Gastroesophageal sphincter (tissue), 4 donors: ENCODE measurements around the gene DPM2. TPM values are rescaled to one million over a fixed set of nuclear protein-coding genes. Genes with fewer than 3 reads are reported as not detected.
A peak's percentile ranks its signal among the peaks of the same experiment; 100 is the strongest.

Experiments
- ATAC-seq: fragments of 150-250 bp; one replicate; pipeline ENCODE4 v1.9.1; 2016; ENCODE audit warnings: mild to moderate bottlenecking, moderate library complexity
- H3K27ac ChIP-seq, 4 donors: fragments of 200-600 bp; sonication (generic) in 3 of 4; 1 replicate in 3 of 4; 2 replicates in 1 of 4; pipeline ENCODE4 v1.5.1; 2016 to 2019
- H3K27me3 ChIP-seq: fragments of 200-600 bp; sonication (generic); one replicate; pipeline ENCODE4 v1.5.1; 2019
- H3K36me3 ChIP-seq, 2 donors: fragments of 200-600 bp; sonication (generic); one replicate each; pipeline ENCODE4 v1.5.1; 2019; ENCODE audit warnings: control low read depth in 1 of 2
- H3K4me1 ChIP-seq, 3 donors: fragments of 200-600 bp; sonication (generic); 1 replicate in 2 of 3; 2 replicates in 1 of 3; pipeline ENCODE4 v1.5.1; 2016 to 2019; ENCODE audit warnings: control low read depth in 2 of 3
- H3K4me3 ChIP-seq, 2 donors: fragments of 200-600 bp; sonication (generic); one replicate each; pipeline ENCODE4 v1.5.1; 2019; ENCODE audit warnings: mild to moderate bottlenecking in 1 of 2, moderate library complexity in 1 of 2
- H3K9me3 ChIP-seq, 3 donors: fragments of 200-600 bp; sonication (generic); one replicate each; pipeline ENCODE4 v1.5.1; 2017 to 2019; ENCODE audit warnings: control low read depth in 2 of 3
- EP300 ChIP-seq: sonication (generic); formaldehyde crosslinking; IDR thresholded peaks from one replicate; pipeline ENCODE4 v1.6.1; 2017; ENCODE audit warnings: antibody characterized with exemption, mild to moderate bottlenecking
- POLR2A ChIP-seq, 2 donors: fragments of 450-650 bp; IDR thresholded peaks; one replicate each; pipeline ENCODE4 v1.6.1; 2017; ENCODE audit warnings: antibody characterized with exemption in 2 of 2, mild to moderate bottlenecking in 2 of 2, moderate library complexity in 1 of 2
- POLR2AphosphoS5 ChIP-seq: sonication (generic); formaldehyde crosslinking; IDR thresholded peaks from one replicate; pipeline ENCODE4 v1.6.1; 2017; ENCODE audit warnings: antibody characterized with exemption
- WGBS, 2 donors: methylation state at CpG; one replicate each; pipeline ENCODE4 v1.1.5; 2018; ENCODE audit warnings: low coverage in 1 of 2; 5-methylcytosine and 5-hydroxymethylcytosine counted together
- total RNA-seq, 4 donors: library from RNA; depleted of rRNA; stranded (reverse); fragments of >200 nt; gene quantifications; one replicate each; pipeline ENCODE4 v1.1.0, GENCODE V29; 2016
- TF ChIP-seq, protein P1 (sequence below), 4 experiments: fragments of 200-600 bp in 2 of 4; fragments of 450-650 bp in 2 of 4; sonication (generic) in 1 of 4; IDR thresholded peaks; one replicate each; pipeline ENCODE4 v1.5.1; 2017 to 2019; ENCODE audit warnings: antibody characterized with exemption in 4 of 4, mild to moderate bottlenecking in 2 of 4, moderate library complexity in 2 of 4

Gene DPM2
- total RNA-seq, 4 donors from 2014 or later = 8.9 to 15.0 (median 11.2) TPM

DNA sequence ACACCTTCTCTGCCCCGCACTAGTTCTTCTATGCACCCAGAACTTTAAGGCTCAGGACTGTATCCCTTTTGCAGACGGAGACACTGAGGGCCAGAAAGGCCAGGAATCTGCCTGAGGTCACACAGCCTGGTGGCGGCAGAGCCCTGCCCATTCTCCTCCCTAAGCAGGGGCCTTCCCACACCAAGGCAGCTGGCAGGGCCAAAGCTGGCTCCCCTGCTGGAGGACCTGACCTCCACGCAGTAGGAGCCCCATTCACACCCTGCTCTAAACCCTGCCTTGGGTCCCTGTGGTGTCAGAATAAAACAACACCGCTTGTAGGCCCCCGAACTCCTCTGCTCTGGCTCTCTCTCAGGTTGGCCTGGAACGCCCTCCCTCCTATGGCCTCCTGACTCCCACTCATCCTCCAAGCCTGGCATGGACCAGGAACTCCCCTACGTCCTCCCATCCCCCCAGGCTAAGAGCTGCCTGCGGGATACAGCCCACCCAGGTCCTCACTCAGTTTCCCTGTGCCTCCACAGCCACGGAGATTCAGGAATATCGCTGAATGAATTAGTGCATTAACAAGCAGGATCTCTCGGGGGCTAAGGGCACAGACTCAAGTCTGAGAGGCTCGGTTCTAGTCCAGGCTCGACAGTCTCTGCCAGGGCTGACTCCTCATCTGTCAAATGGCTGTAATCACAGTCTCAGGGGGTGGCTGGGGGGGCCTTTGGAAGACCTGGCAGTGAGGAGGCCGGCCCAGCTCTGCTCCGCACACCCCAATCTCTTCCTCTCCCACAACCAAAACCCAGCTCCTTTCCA lies 41.1 kb downstream of the DPM2 start:
- H3K9me3 ChIP-seq = peaks cover 0 to 13% (median 0%) of the 10 kb centered on the region in 3 donors
- peak; percentile 0 for ATAC-seq
- no peaks in the 10 kb centered on the region for H3K27me3 ChIP-seq
- WGBS, 2 donors = 60% methylated on average over 5 of the region's 16 CpGs; no CpG with 5 or more reads in 1 of the 2 donors
- H3K4me3 ChIP-seq = peak overlapping the region; percentile 8 to 99
- peaks cover 0 to 53% (median 19%) of the 10 kb centered on the region in 3 donors for H3K4me1 ChIP-seq
- peak in 1 of 2 donors; percentile 9 for TF ChIP-seq POLR2A (IDR thresholded peaks at IDR 0.05)
- no peak for TF ChIP-seq POLR2AphosphoS5
- peaks cover 0 to 50% of the 10 kb centered on the region in 2 donors for H3K36me3 ChIP-seq
- peak overlapping the region; percentile 37 to 98 (median 96) for H3K27ac ChIP-seq

DNA sequence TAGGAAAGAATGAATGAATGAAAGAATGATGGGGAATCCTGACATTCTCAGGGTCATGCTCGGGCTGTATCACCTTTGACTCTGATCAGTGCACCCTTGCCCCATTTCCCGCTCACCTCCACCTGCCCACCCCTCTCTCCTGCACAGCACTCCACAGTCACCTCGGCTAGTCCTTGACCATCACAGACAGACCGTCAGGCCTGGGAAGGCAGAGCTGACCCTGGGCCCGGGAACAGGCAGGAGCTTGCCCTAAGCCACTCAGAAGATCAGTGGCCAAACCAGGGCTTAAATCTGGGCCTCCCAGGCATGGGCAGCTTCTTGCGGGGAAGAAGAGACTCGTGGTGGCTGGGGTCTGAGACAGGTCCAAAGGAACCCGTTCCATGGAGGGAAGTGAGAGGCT lies 41.8 kb downstream of the DPM2 start:
- Histone ChIP-seq H3K36me3 (peaks cover 0 to 58% of the 10 kb centered on the region in 2 donors), H3K4me3 (no peak overlapping the region), H3K4me1 (peaks cover 0 to 47% (median 19%) of the 10 kb centered on the region in 3 donors), H3K27me3 (no peaks in the 10 kb centered on the region), H3K27ac (peak overlapping the region in 2 of 4 donors; percentile 94 to 97), H3K9me3 (peaks cover 0 to 13% (median 0%) of the 10 kb centered on the region in 3 donors)
- 70 to 83% methylated on average over 1 to 2 of the region's 8 CpGs for WGBS, 2 donors
- no peak for ATAC-seq
- TF ChIP-seq POLR2AphosphoS5 (no peak), POLR2A (IDR thresholded peaks at IDR 0.05) (no peak), EP300 (no peak)
- TF ChIP-seq, protein P1, sequence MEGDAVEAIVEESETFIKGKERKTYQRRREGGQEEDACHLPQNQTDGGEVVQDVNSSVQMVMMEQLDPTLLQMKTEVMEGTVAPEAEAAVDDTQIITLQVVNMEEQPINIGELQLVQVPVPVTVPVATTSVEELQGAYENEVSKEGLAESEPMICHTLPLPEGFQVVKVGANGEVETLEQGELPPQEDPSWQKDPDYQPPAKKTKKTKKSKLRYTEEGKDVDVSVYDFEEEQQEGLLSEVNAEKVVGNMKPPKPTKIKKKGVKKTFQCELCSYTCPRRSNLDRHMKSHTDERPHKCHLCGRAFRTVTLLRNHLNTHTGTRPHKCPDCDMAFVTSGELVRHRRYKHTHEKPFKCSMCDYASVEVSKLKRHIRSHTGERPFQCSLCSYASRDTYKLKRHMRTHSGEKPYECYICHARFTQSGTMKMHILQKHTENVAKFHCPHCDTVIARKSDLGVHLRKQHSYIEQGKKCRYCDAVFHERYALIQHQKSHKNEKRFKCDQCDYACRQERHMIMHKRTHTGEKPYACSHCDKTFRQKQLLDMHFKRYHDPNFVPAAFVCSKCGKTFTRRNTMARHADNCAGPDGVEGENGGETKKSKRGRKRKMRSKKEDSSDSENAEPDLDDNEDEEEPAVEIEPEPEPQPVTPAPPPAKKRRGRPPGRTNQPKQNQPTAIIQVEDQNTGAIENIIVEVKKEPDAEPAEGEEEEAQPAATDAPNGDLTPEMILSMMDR (IDR thresholded peaks at IDR 0.05) = no peak

DNA sequence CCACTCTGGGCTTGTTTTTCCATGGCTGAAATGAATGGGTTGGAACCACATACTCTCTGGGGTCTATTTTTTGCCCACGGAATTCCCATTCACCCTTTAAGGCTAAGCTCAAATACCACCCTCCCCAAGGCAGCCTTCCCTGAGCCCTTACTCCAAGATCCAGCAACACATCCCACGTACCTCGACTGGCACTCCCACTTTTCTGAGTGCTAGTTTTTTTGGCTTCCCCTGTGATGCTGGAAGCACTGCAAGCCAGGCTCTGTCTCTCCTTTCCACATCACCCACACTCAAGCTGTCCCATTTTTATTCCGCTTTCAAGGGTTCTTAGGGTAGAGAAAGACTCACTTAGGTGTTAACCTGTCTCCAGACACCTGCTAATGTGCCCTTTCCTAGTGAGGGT lies 44.3 kb downstream of the DPM2 start:
- Histone ChIP-seq H3K4me1 (peaks cover 0 to 30% (median 10%) of the 10 kb centered on the region in 3 donors), H3K9me3 (peaks cover 0 to 13% (median 0%) of the 10 kb centered on the region in 3 donors), H3K4me3 (no peak overlapping the region), H3K27me3 (no peaks in the 10 kb centered on the region), H3K36me3 (peaks cover 0 to 82% of the 10 kb centered on the region in 2 donors), H3K27ac (no peak overlapping the region)
- 92 to 100% methylated on average over 3 to 4 of the region's 4 CpGs for WGBS, 2 donors
- TF ChIP-seq POLR2AphosphoS5 = no peak
- no peak for TF ChIP-seq EP300
- TF ChIP-seq POLR2A (IDR thresholded peaks at IDR 0.05) = no peak
- ATAC-seq = no peak

DNA sequence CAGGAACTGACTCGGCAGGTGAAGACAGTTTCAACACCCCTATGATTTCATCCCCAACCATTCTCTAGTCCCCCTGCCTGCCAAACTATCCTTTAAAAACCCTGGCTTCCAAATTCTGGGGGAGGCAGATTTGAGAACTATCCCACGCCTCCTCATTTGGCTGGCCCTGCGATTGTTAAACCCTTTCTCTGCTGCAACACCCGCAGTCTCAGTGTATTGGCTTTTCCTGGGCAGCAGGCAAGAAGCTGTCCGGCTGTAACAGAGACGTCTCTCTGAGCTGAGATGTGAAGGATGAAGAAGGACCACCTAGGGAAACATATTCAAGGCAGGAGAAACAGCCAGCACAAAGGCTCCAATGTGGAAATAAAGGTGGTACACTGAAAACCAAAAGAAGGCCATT lies 44.8 kb downstream of the DPM2 start:
- Histone ChIP-seq H3K27me3 (no peaks in the 10 kb centered on the region), H3K36me3 (peaks cover 0 to 88% of the 10 kb centered on the region in 2 donors), H3K9me3 (peaks cover 0 to 13% (median 0%) of the 10 kb centered on the region in 3 donors), H3K27ac (no peak overlapping the region), H3K4me1 (peaks cover 0 to 25% (median 6%) of the 10 kb centered on the region in 3 donors), H3K4me3 (no peak overlapping the region)
- TF ChIP-seq EP300 (no peak), POLR2A (IDR thresholded peaks at IDR 0.05) (no peak), POLR2AphosphoS5 (no peak)
- TF ChIP-seq, protein P1 (IDR thresholded peaks at IDR 0.05) = no peak
- no peak for ATAC-seq
- WGBS, 2 donors = 82% methylated on average over 3 of the region's 6 CpGs; no CpG with 5 or more reads in 1 of the 2 donors

DNA sequence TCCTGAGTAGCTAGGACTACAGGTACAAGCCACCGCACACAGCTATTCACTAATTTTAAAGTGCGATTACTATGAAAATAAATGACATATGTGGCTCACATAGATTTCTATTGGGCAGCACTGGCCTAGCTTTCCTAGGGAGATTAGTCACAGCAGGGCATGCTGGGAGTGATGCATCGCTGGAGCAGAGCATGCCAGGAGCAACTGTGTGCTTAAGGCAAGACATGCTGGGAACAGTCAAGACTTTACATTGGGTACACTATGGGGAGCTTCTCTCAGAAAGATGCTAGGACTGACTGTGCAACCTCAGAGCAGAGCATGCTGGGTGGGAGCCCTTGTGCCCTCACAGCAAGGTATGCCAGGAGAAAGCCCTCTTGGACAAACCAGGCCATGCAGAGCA lies 47.6 kb downstream of the DPM2 start:
- no peak for TF ChIP-seq POLR2AphosphoS5
- TF ChIP-seq EP300 = no peak
- TF ChIP-seq POLR2A (IDR thresholded peaks at IDR 0.05) = no peak
- TF ChIP-seq, protein P1 (IDR thresholded peaks at IDR 0.05) = no peak
- Histone ChIP-seq H3K4me1 (peaks cover 0 to 11% (median 0%) of the 10 kb centered on the region in 3 donors), H3K27me3 (no peaks in the 10 kb centered on the region), H3K4me3 (no peak overlapping the region), H3K36me3 (peaks cover 0 to 100% of the 10 kb centered on the region in 2 donors), H3K9me3 (peaks cover 0 to 13% (median 0%) of the 10 kb centered on the region in 3 donors), H3K27ac (no peak overlapping the region)
- 83% methylated on average over 1 of the region's 3 CpGs; no CpG with 5 or more reads in 1 of the 2 donors for WGBS, 2 donors
- ATAC-seq = no peak
